IMR-90 (cell line): ENCODE results near the gene NPIPA5. TPM values are rescaled to one million over a fixed set of nuclear protein-coding genes. Genes with fewer than 3 reads are reported as not detected.
"Not testable (repeated sequence)": the region's sequence is repeated elsewhere in the genome, so short reads cannot be mapped to it uniquely, and the experiment has no call there.

Experiments used
- ATAC-seq: fragments of 200-7000 bp; cut with Tn5 transposase; 2 replicates; pipeline ENCODE4 v1.9.1; 2020; ENCODE audit warnings: low read depth, mild to moderate bottlenecking, moderate library complexity
- BruUV-seq: library from RNA; stranded (reverse); fragments of 400-500 nt; replicated peaks from 2 replicates; lab custom pipeline; 2021; lab: Mats Ljungman, UMichigan
- CTCF ChIA-PET: fragments of 300-600 bp; formaldehyde crosslinking; extraction: SDS; loops from one replicate; lab custom pipeline; 2021; ENCODE audit warnings: antibody characterized with exemption; lab: Yijun Ruan, JAX
- POLR2A ChIA-PET: fragments of 300-600 bp; sonication (Branson Sonifier 250); formaldehyde crosslinking; loops from one replicate; lab custom pipeline; 2022; ENCODE audit warnings: antibody characterized with exemption; ENCODE audit not compliant: unreplicated experiment; lab: Charles Lee
- DNase-seq: peaks from one replicate; pipeline ENCODE4 v3.0.0; 2013
- H2AFZ ChIP-seq: replicated peaks from 2 replicates; pipeline ENCODE3; 2013; ENCODE audit warnings: low read length, mild to moderate bottlenecking; ENCODE audit not compliant: poor library complexity
- H2AK5ac ChIP-seq: 2 replicates; pipeline ENCODE4 v1.6.1; 2013; ENCODE audit warnings: low read depth, low read length, inconsistent platforms
- H2AK9ac ChIP-seq: replicated peaks from 2 replicates; pipeline ENCODE3; 2013; ENCODE audit warnings: mild to moderate bottlenecking, low read depth, low read length, moderate library complexity; ENCODE audit not compliant: poor library complexity
- H2BK120ac ChIP-seq: 2 replicates; pipeline ENCODE4 v1.6.1; 2013; ENCODE audit warnings: low read depth, low read length, inconsistent platforms
- H2BK15ac ChIP-seq: 3 replicates; pipeline ENCODE4 v1.6.1; 2013; ENCODE audit warnings: low read depth, low read length, inconsistent platforms
- H2BK20ac ChIP-seq: 2 replicates; pipeline ENCODE4 v1.6.1; 2013; ENCODE audit warnings: low read depth, mild to moderate bottlenecking, inconsistent platforms, low read length, moderate library complexity
- H2BK5ac ChIP-seq: 2 replicates; pipeline ENCODE4 v1.6.1; 2013; ENCODE audit warnings: mild to moderate bottlenecking, low read depth, low read length, inconsistent platforms; ENCODE audit not compliant: poor library complexity, severe bottlenecking
- H3K14ac ChIP-seq: replicated peaks from 2 replicates; pipeline ENCODE4 v1.6.1; 2013; ENCODE audit warnings: low read depth, low read length, inconsistent platforms
- H3K18ac ChIP-seq: 2 replicates; pipeline ENCODE4 v1.6.1; 2013; ENCODE audit warnings: low read depth, low read length, control low read depth
- H3K23ac ChIP-seq: 2 replicates; pipeline ENCODE4 v1.6.1; 2013; ENCODE audit warnings: low read depth, low read length, inconsistent platforms
- H3K27ac ChIP-seq: 2 replicates; pipeline ENCODE4 v1.5.1; 2013; ENCODE audit warnings: mild to moderate bottlenecking, control low read depth, low read length; ENCODE audit not compliant: insufficient read depth
- H3K27me3 ChIP-seq: 2 replicates; pipeline ENCODE4 v1.6.1; 2013; ENCODE audit warnings: low read length; ENCODE audit not compliant: control insufficient read depth, insufficient read depth
- H3K36me3 ChIP-seq: 2 replicates; pipeline ENCODE4 v1.6.1; 2013; ENCODE audit warnings: low read length, mixed read lengths; ENCODE audit not compliant: control insufficient read depth, insufficient read depth
- H3K4ac ChIP-seq: 2 replicates; pipeline ENCODE4 v1.6.1; 2013; ENCODE audit warnings: low read depth, low read length, inconsistent platforms
- H3K4me1 ChIP-seq: 2 replicates; pipeline ENCODE4 v1.6.1; 2013; ENCODE audit warnings: low read length, mixed read lengths; ENCODE audit not compliant: control insufficient read depth, insufficient read depth
- H3K4me2 ChIP-seq: 2 replicates; pipeline ENCODE4 v1.6.1; 2013; ENCODE audit warnings: low read depth, mild to moderate bottlenecking, control low read depth, low read length, moderate library complexity
- H3K4me3 ChIP-seq: 2 replicates; pipeline ENCODE4 v1.5.1; 2013; ENCODE audit warnings: low read depth, mild to moderate bottlenecking, control low read depth, low read length, moderate library complexity; ENCODE audit not compliant: insufficient read depth
- H3K56ac ChIP-seq: 2 replicates; pipeline ENCODE4 v1.6.1; 2013; ENCODE audit warnings: low read length, inconsistent platforms; ENCODE audit not compliant: insufficient read depth; ENCODE audit errors: extremely low read depth
- H3K79me1 ChIP-seq, 2 experiments: 2 replicates each; pipeline ENCODE4 v1.6.1; 2013; ENCODE audit warnings: low read length in 2 of 2, inconsistent platforms in 1 of 2, low read depth in 1 of 2
- H3K9ac ChIP-seq: 2 replicates; pipeline ENCODE4 v1.6.1; 2013; ENCODE audit warnings: low read depth, low read length, control low read depth
- H3K9me1 ChIP-seq: 2 replicates; pipeline ENCODE4 v1.6.1; 2013; ENCODE audit warnings: low read length, inconsistent platforms; ENCODE audit not compliant: insufficient read depth
- H3K9me3 ChIP-seq: 2 replicates; pipeline ENCODE4 v1.6.1; 2013; ENCODE audit warnings: low read length; ENCODE audit not compliant: control insufficient read depth, insufficient read depth
- H4K20me1 ChIP-seq: 2 replicates; pipeline ENCODE4 v1.6.1; 2013; ENCODE audit warnings: low read length, inconsistent platforms; ENCODE audit not compliant: insufficient read depth
- H4K5ac ChIP-seq: 2 replicates; pipeline ENCODE4 v1.6.1; 2013; ENCODE audit warnings: mild to moderate bottlenecking, low read depth, low read length, control low read depth
- H4K8ac ChIP-seq, 2 experiments: 2 replicates each; pipeline ENCODE4 v1.6.1; 2013; ENCODE audit warnings: low read depth in 2 of 2, low read length in 2 of 2, control low read depth in 1 of 2, inconsistent platforms in 1 of 2
- H4K91ac ChIP-seq: 2 replicates; pipeline ENCODE4 v1.6.1; 2013; ENCODE audit warnings: low read depth, low read length, inconsistent platforms; ENCODE audit not compliant: insufficient read depth
- WGBS, 2 experiments: methylation state at CpG; one replicate each; pipeline versions ENCODE4 v1.1.5 to v1.1.7; 2013; ENCODE audit warnings: missing lambda C conversion rate in 2 of 2; ENCODE audit not compliant: insufficient read length in 1 of 2; ENCODE audit errors: extremely low coverage in 2 of 2; 5-methylcytosine and 5-hydroxymethylcytosine counted together
- dilution Hi-C: fragments of 300-500 bp; cut with HindIII; formaldehyde crosslinking; loops from one replicate; pipeline ENCODE4 v1.14.3; 2018; ENCODE audit warnings: low sequenced_read_pairs; ENCODE audit not compliant: unreplicated experiment
- in situ Hi-C: fragments of 300-500 bp; cut with MboI; formaldehyde crosslinking; loops from 3 replicates; pipeline ENCODE4 v1.14.3; 2019; ENCODE audit warnings: low sequenced_read_pairs, inconsistent platforms, mixed read lengths
- intact Hi-C: fragments of 100-400 bp; cut with micrococcal nuclease; formaldehyde crosslinking; loops from 2 replicates; pipeline ENCODE4 v1.10.0; 2022
- polyA plus RNA-seq, 3 experiments: library from polyadenylated mRNA; depleted of rRNA; stranded (reverse); fragments of >200 nt; gene quantifications; 2 replicates each; pipeline ENCODE4 v1.2.3, GENCODE V29; 2012; ENCODE audit warnings: low replicate concordance in 1 of 3
- total RNA-seq: library from RNA; depleted of rRNA; stranded (reverse); fragments of >200 nt; gene quantifications from 2 replicates; pipeline ENCODE4 v1.2.3, GENCODE V29; 2012

The NPIPA5 gene
- total and polyA plus RNA-seq, 2 of the 4 experiments (the other 2 are of a cell fraction): 1.3 TPM; not detected in 1

- H3K18ac ChIP-seq, H3K36me3 ChIP-seq, H3K56ac ChIP-seq, H2BK15ac ChIP-seq, H3K4me3 ChIP-seq, H3K23ac ChIP-seq, H4K8ac ChIP-seq, H3K27ac ChIP-seq, H4K91ac ChIP-seq, H3K79me1 ChIP-seq, H4K5ac ChIP-seq, BruUV-seq, H2AFZ ChIP-seq, dilution Hi-C loops, intact Hi-C loops, H3K4ac ChIP-seq, H2BK20ac ChIP-seq, H3K4me2 ChIP-seq, H3K27me3 ChIP-seq, CTCF ChIA-PET, in situ Hi-C loops, H4K20me1 ChIP-seq, H3K4me1 ChIP-seq, H3K14ac ChIP-seq, ATAC-seq, H2BK5ac ChIP-seq, H3K9me1 ChIP-seq, H2AK9ac ChIP-seq, H2AK5ac ChIP-seq, POLR2A ChIA-PET, DNase-seq, H2BK120ac ChIP-seq, H3K9ac ChIP-seq, H3K9me3 ChIP-seq: not testable (repeated sequence)
- WGBS, 2 experiments: no CpG with 5 or more reads among the region's 7 CpGs
Measured at GRCh38 chr16:15357495-15357894, 20.6 kb downstream of the NPIPA5 start.

GRCh38 chr16:15354846-15355245 is 23.2 kb downstream of the NPIPA5 start:
- H2BK15ac ChIP-seq, H2AK5ac ChIP-seq, POLR2A ChIA-PET, H2BK120ac ChIP-seq, H2BK20ac ChIP-seq, H3K9me3 ChIP-seq, BruUV-seq, H2AFZ ChIP-seq, H3K27ac ChIP-seq, H3K14ac ChIP-seq, H4K91ac ChIP-seq, CTCF ChIA-PET, in situ Hi-C loops, H3K79me1 ChIP-seq, H3K56ac ChIP-seq, H2BK5ac ChIP-seq, H3K23ac ChIP-seq, dilution Hi-C loops, H4K20me1 ChIP-seq, H3K27me3 ChIP-seq, DNase-seq, H3K18ac ChIP-seq, H2AK9ac ChIP-seq, H4K5ac ChIP-seq, H3K4me1 ChIP-seq, H3K9ac ChIP-seq, H3K4ac ChIP-seq, ATAC-seq, H3K4me2 ChIP-seq, H4K8ac ChIP-seq, intact Hi-C loops, H3K36me3 ChIP-seq, H3K4me3 ChIP-seq, H3K9me1 ChIP-seq: not testable (repeated sequence)
- WGBS, 2 experiments: no CpG with 5 or more reads among the region's 2 CpGs
